Endothelial cell of umbilical vein (primary cell): Measurements from ENCODE around the gene SLMAP. TPM values are rescaled to one million over a fixed set of nuclear protein-coding genes. Genes with fewer than 3 reads are reported as not detected.

ENCODE experiments used
- BruUV-seq: library from RNA; stranded (reverse); fragments of 400-500 nt; replicated peaks from 2 replicates; lab custom pipeline; 2021; lab: Mats Ljungman, UMichigan
- CTCF ChIA-PET: fragments of 300-600, 350-600 bp; sonication (Branson Sonifier 250); formaldehyde crosslinking; loops from one replicate; lab custom pipeline; 2021; ENCODE audit warnings: antibody characterized with exemption, inconsistent platforms; lab: Charles Lee
- POLR2A ChIA-PET: fragments of 300-600, 350-600 bp; sonication (Branson Sonifier 250); formaldehyde crosslinking; loops from one replicate; lab custom pipeline; 2021; ENCODE audit warnings: antibody characterized with exemption, inconsistent platforms; lab: Charles Lee
- DNase-seq: peaks from one replicate; pipeline ENCODE4 v3.0.0-alpha.2; 2011; ENCODE audit warnings: low read depth, low spot score
- FAIRE-seq: peaks from 2 replicates; lab custom pipeline; 2011; peaks lifted over from hg19 to GRCh38; lab: Jason Lieb, UNC
- H2AFZ ChIP-seq: 2 replicates; pipeline ENCODE4 v1.6.0; 2012; ENCODE audit warnings: low read depth, low read length, control low read depth, inconsistent platforms
- H3K27ac ChIP-seq: 2 replicates; pipeline ENCODE4 v1.5.1; 2011; ENCODE audit warnings: low read depth, mild to moderate bottlenecking, control low read depth, low read length, moderate library complexity; ENCODE audit not compliant: insufficient read depth
- H3K27me3 ChIP-seq, 2 experiments: 2 replicates each; pipeline versions ENCODE4 v1.6.0 to v1.6.1; 2011; ENCODE audit warnings: low read length in 2 of 2, mixed read lengths in 1 of 2; ENCODE audit not compliant: control insufficient read depth in 2 of 2, insufficient read depth in 2 of 2
- H3K36me3 ChIP-seq, 2 experiments: 2 replicates in 1 of 2; 3 replicates in 1 of 2; pipeline ENCODE4 v1.5.1; 2011; ENCODE audit warnings: low read length in 2 of 2, mild to moderate bottlenecking in 1 of 2, moderate library complexity in 1 of 2; ENCODE audit not compliant: control insufficient read depth in 2 of 2, insufficient read depth in 2 of 2; ENCODE audit errors: extremely low read depth in 1 of 2
- H3K4me1 ChIP-seq: 3 replicates; pipeline ENCODE4 v1.5.1; 2011; ENCODE audit warnings: mild to moderate bottlenecking, low read length; ENCODE audit not compliant: control insufficient read depth, insufficient read depth; ENCODE audit errors: extremely low read depth
- H3K4me2 ChIP-seq: 2 replicates; pipeline ENCODE4 v1.6.1; 2011; ENCODE audit warnings: low read length, control low read depth, mixed read lengths; ENCODE audit not compliant: insufficient read depth
- H3K4me3 ChIP-seq, 3 experiments: fragments of 200-600 bp in 1 of 3; sonication (generic), shearing (Covaris generic) in 1 of 3; replicated peaks in 1 of 3; 2 replicates each; pipeline ENCODE4 v1.5.1; 2011 to 2016; ENCODE audit warnings: control low read depth in 3 of 3, low read length in 3 of 3, mild to moderate bottlenecking in 2 of 3, inconsistent platforms in 1 of 3, low read depth in 1 of 3, moderate library complexity in 1 of 3; ENCODE audit not compliant: insufficient read depth in 1 of 3
- H3K79me2 ChIP-seq: 2 replicates; pipeline ENCODE4 v1.6.0; 2012; ENCODE audit warnings: low read length, inconsistent platforms; ENCODE audit not compliant: control insufficient read depth, insufficient read depth
- H3K9ac ChIP-seq: replicated peaks from 2 replicates; pipeline ENCODE3; 2011; ENCODE audit warnings: low read length, control low read depth; ENCODE audit not compliant: insufficient read depth; ENCODE audit errors: extremely low read depth
- H3K9me1 ChIP-seq: replicated peaks from 3 replicates; pipeline ENCODE4 v1.6.0; 2011; ENCODE audit warnings: mild to moderate bottlenecking, low read length; ENCODE audit not compliant: control insufficient read depth, insufficient read depth; ENCODE audit errors: extremely low read depth
- H3K9me3 ChIP-seq: replicated peaks from 2 replicates; pipeline ENCODE4 v1.5.1; 2012; ENCODE audit warnings: low read length, inconsistent platforms; ENCODE audit not compliant: control insufficient read depth, insufficient read depth
- H4K20me1 ChIP-seq: replicated peaks from 2 replicates; pipeline ENCODE3; 2011; ENCODE audit warnings: mild to moderate bottlenecking, low read length; ENCODE audit not compliant: control insufficient read depth, insufficient read depth; ENCODE audit errors: extremely low read depth
- EZH2 ChIP-seq: IDR thresholded peaks from 2 replicates; pipeline ENCODE4 v1.6.1; 2012; ENCODE audit warnings: borderline replicate concordance, low read depth, mild to moderate bottlenecking, moderate library complexity, low read length, inconsistent platforms; ENCODE audit not compliant: severe bottlenecking
- FOS ChIP-seq: IDR thresholded peaks from 2 replicates; pipeline ENCODE4 v1.6.1; 2011; ENCODE audit warnings: mild to moderate bottlenecking, low read length, moderate library complexity, borderline replicate concordance; ENCODE audit not compliant: insufficient read depth
- GATA2 ChIP-seq: IDR thresholded peaks from 2 replicates; pipeline ENCODE4 v1.7.0; 2011; ENCODE audit warnings: low read depth, mild to moderate bottlenecking, moderate library complexity, mixed read lengths, low read length; ENCODE audit not compliant: insufficient read length, insufficient read depth
- JUN ChIP-seq: IDR thresholded peaks from 2 replicates; pipeline ENCODE4 v1.6.1; 2011; ENCODE audit warnings: borderline replicate concordance, low read depth; ENCODE audit not compliant: insufficient read length, insufficient read depth
- MAX ChIP-seq: IDR thresholded peaks from 2 replicates; pipeline ENCODE4 v1.6.1; 2011; ENCODE audit not compliant: insufficient read depth, insufficient read length
- MYC ChIP-seq: IDR thresholded peaks from one replicate; pipeline ENCODE4 v1.6.1; 2011; ENCODE audit warnings: mild to moderate bottlenecking, low read depth, low read length
- POLR2A ChIP-seq: IDR thresholded peaks from 2 replicates; pipeline ENCODE4 v1.6.1; 2012; ENCODE audit warnings: low read depth, mild to moderate bottlenecking, control low read depth, low read length
- POLR2AphosphoS5 ChIP-seq: IDR thresholded peaks from 2 replicates; pipeline ENCODE4 v1.6.1; 2012; ENCODE audit warnings: low read depth, mild to moderate bottlenecking, control low read depth, low read length, moderate library complexity; ENCODE audit not compliant: insufficient read depth
- dilution Hi-C: fragments of 300-500 bp; cut with MboI; formaldehyde crosslinking; loops from one replicate; pipeline ENCODE4 v1.15.0; 2019; ENCODE audit warnings: low sequenced_read_pairs; ENCODE audit not compliant: extremely low pct_ligation_motif_present
- intact Hi-C: fragments of 100-400 bp; cut with micrococcal nuclease; formaldehyde crosslinking; loops from one replicate; pipeline ENCODE4 v1.10.0; 2022
- polyA plus RNA-seq, 4 experiments: library from polyadenylated mRNA; depleted of rRNA in 3 of 4; stranded (reverse) in 3 of 4; unstranded in 1 of 4; fragments of >200 nt; gene quantifications; 2 replicates each; pipeline versions ENCODE4 v1.2.1 to v1.2.3, GENCODE V29; 2011 to 2012; ENCODE audit warnings: missing spikeins in 1 of 4
- total RNA-seq: library from RNA; stranded (reverse); gene quantifications from 2 replicates; pipeline ENCODE4 v1.2.3, GENCODE V29; 2021
- TF ChIP-seq, protein P1 (sequence below), 2 donors: IDR thresholded peaks; 1 replicate in 1 of 2; 2 replicates in 1 of 2; pipeline ENCODE4 v1.5.1; 2011; ENCODE audit warnings: low read length in 2 of 2, mild to moderate bottlenecking in 2 of 2, moderate library complexity in 2 of 2, control low read depth in 1 of 2, inconsistent platforms in 1 of 2, low read depth in 1 of 2; ENCODE audit not compliant: insufficient read depth in 1 of 2; ENCODE audit errors: extremely low read depth in 1 of 2

Gene SLMAP
- total and polyA plus RNA-seq, 2 donors (not counting 3 experiments of a cell fraction or from before 2014, with no cell fraction given) = 9.8 to 54.7 TPM

DNA sequence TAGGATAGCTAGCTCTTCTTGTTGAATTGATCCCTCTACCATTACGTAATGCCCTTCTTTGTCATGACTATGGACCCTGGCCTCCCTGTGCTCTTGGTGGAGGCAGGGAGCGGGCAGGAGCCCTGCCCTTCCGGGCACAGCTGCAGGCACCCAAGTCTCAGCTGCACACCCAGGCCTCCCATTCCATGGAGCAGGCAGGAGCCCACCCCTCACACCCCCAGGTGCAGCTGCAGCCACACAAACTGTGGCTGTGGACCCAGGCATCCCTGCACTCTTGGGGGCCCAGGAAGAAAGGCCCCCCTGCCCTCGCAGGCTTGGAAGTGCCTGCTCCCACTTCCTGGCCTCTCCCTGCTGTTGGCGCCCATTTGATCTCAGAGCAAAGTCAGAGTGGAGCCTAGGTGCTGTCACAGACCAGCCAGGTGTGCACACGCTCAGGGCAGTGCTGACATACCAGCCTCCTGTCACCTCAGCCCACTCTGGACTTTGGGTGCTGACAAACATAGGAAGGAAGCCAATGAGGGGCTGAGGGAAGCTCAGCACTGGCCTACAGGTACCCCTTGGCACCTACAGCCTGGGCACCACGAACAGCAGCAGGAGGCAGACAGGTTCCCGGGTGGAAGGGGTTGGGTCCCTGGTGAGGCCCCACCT is 53.0 kb downstream of the SLMAP start:
- Histone ChIP-seq H3K9me1 (no peaks in the 10 kb centered on the region), H3K27ac (no peak overlapping the region), H3K4me2 (no peak overlapping the region), H3K79me2 (peaks cover 68% of the 10 kb centered on the region), H3K9me3 (no peaks in the 10 kb centered on the region), H3K27me3 (no peaks in the 10 kb centered on the region), H4K20me1 (no peaks in the 10 kb centered on the region), H2AFZ (no peak overlapping the region), H3K9ac (no peak overlapping the region), H3K4me3 (no peak overlapping the region), H3K36me3 (no peaks in the 10 kb centered on the region), H3K4me1 (peaks cover 11% of the 10 kb centered on the region)
- POLR2A ChIA-PET = no interaction called here
- dilution Hi-C loops = no loop called here
- no TSS peak for BruUV-seq
- intact Hi-C loops = no loop called here
- CTCF ChIA-PET = interaction anchor here (0.9 to 2.3 kb wide), 4 partner anchors 10 to 53 kb away, joined by 3 to 6 read pairs (median 3); partner anchors contain the start of gene SLMAP
- no peak for DNase-seq
- no peak for FAIRE-seq
- TF ChIP-seq EZH2 (no peak), POLR2AphosphoS5 (no peak), JUN (no peak), FOS (no peak), POLR2A (no peak), GATA2 (no peak), MAX (no peak), MYC (no peak)
- TF ChIP-seq, protein P1, sequence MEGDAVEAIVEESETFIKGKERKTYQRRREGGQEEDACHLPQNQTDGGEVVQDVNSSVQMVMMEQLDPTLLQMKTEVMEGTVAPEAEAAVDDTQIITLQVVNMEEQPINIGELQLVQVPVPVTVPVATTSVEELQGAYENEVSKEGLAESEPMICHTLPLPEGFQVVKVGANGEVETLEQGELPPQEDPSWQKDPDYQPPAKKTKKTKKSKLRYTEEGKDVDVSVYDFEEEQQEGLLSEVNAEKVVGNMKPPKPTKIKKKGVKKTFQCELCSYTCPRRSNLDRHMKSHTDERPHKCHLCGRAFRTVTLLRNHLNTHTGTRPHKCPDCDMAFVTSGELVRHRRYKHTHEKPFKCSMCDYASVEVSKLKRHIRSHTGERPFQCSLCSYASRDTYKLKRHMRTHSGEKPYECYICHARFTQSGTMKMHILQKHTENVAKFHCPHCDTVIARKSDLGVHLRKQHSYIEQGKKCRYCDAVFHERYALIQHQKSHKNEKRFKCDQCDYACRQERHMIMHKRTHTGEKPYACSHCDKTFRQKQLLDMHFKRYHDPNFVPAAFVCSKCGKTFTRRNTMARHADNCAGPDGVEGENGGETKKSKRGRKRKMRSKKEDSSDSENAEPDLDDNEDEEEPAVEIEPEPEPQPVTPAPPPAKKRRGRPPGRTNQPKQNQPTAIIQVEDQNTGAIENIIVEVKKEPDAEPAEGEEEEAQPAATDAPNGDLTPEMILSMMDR (IDR thresholded peaks at IDR 0.05; ENCODE audit: extremely low read depth in 1 of 2, insufficient read depth in 1 of 2, low read depth in 1 of 2, low read length in 2 of 2) = no peak
